Neutrophil (primary cell): Measurements from ENCODE around the gene TMTC1.
"Not testable (repeated sequence)": the region's sequence is repeated elsewhere in the genome, so short reads cannot be mapped to it uniquely, and the experiment has no call there.

ENCODE experiments used
- H3K27ac ChIP-seq: fragments of 200-600 bp; sonication (generic); 2 replicates; pipeline ENCODE4 v1.5.1; 2016; ENCODE audit warnings: mild to moderate bottlenecking, moderate library complexity
- H3K27me3 ChIP-seq: fragments of 200-600 bp; sonication (generic); 2 replicates; pipeline ENCODE4 v1.6.0; 2016; ENCODE audit warnings: mild to moderate bottlenecking
- H3K36me3 ChIP-seq: fragments of 200-600 bp; sonication (generic); 2 replicates; pipeline ENCODE4 v1.5.1; 2017
- H3K4me1 ChIP-seq, 2 experiments: fragments of 200-600 bp in 1 of 2; sonication (generic) in 1 of 2; 1 replicate in 1 of 2; 2 replicates in 1 of 2; pipeline versions ENCODE4 v1.5.1 to v1.6.1; 2013 to 2016; ENCODE audit warnings: low read depth in 1 of 2, low read length in 1 of 2, mild to moderate bottlenecking in 1 of 2, moderate library complexity in 1 of 2; ENCODE audit not compliant: control insufficient read depth in 1 of 2, insufficient read depth in 1 of 2
- H3K4me3 ChIP-seq, 2 experiments: fragments of 200-600 bp in 1 of 2; sonication (generic) in 1 of 2; 1 replicate in 1 of 2; 2 replicates in 1 of 2; pipeline ENCODE4 v1.5.1; 2013 to 2016; ENCODE audit warnings: low read depth in 1 of 2, low read length in 1 of 2, mild to moderate bottlenecking in 1 of 2, moderate library complexity in 1 of 2
- H3K9me3 ChIP-seq: fragments of 200-600 bp; sonication (generic); 2 replicates; pipeline ENCODE4 v1.5.1; 2016
- TF ChIP-seq, protein P1 (sequence below): fragments of 200-600 bp; sonication (generic); IDR thresholded peaks from 2 replicates; pipeline ENCODE4 v1.5.1; 2016; ENCODE audit warnings: antibody characterized with exemption

The TMTC1 gene

DNA sequence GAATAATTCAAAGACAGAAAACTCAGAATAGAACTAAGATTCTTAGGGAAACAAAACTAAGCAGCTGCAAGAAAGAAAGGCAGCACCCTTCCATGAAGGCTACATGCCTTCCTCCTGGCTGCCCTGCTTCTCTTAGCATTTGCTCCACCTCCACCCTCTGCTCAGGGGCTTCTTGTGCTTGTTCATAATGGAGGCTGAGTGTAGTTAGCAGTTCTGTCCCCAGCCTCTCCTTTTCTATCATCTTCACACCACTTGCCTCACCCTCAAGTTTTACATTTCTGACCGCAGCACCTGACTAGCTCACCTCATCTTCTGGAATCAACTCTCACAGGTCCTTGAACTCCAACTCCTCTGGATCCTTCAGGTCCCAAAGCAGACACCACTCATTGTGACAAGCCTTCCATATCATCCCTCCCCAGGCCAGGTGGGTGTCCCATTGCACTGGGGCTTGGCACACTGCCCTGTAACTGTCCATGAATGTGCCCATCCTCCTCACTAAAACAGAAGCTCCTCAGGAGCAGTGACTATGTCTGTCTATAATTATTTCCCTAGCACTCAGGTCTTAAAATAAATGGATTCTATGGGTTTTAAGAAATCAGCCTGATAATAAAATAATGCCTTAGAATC lies 139.1 kb downstream of the TMTC1 start:
- H3K27ac ChIP-seq, result no peak overlapping the region
- H3K36me3 ChIP-seq, result no peaks in the 10 kb centered on the region
- no peaks in the 10 kb centered on the region for H3K27me3 ChIP-seq
- no peak overlapping the region for H3K4me3 ChIP-seq
- no peaks in the 10 kb centered on the region for H3K9me3 ChIP-seq
- TF ChIP-seq, protein P1, sequence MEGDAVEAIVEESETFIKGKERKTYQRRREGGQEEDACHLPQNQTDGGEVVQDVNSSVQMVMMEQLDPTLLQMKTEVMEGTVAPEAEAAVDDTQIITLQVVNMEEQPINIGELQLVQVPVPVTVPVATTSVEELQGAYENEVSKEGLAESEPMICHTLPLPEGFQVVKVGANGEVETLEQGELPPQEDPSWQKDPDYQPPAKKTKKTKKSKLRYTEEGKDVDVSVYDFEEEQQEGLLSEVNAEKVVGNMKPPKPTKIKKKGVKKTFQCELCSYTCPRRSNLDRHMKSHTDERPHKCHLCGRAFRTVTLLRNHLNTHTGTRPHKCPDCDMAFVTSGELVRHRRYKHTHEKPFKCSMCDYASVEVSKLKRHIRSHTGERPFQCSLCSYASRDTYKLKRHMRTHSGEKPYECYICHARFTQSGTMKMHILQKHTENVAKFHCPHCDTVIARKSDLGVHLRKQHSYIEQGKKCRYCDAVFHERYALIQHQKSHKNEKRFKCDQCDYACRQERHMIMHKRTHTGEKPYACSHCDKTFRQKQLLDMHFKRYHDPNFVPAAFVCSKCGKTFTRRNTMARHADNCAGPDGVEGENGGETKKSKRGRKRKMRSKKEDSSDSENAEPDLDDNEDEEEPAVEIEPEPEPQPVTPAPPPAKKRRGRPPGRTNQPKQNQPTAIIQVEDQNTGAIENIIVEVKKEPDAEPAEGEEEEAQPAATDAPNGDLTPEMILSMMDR, result no peak
- no peaks in the 10 kb centered on the region for H3K4me1 ChIP-seq

DNA sequence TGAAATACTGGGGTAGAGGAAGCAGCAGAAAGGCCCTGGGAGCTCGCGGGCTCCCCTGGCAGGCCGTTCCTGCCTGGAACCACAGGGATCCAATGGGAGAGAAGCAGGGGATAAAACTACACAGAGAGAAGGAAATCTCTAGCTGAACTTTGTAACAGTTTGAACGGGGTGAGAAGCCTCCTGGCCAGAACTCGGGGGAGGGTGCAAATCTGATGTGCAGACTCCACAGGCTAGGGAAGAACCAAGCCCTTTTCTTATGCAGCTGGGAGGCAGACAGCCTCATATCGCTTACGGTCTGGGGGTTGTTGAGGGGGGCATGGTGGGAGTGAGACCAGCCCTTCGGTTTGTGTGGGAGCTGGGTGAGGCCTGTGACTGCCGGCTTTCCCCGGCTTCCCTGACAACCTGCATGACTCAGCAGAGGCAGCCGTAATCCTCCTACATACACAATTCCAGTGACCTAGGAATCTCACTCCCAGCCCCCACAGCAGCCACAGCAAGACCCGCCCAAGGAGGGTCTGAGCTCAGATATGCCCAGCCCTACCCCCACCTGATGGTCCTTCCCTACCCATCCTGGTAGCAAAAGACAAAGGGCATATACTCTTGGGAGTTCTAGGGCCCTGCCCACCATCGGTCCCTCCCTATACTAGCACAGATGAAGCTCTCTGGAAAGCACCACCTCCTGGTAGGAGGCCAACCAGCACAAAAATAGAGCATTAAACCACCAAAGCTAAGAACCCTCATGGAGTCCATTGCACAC lies 143.0 kb downstream of the TMTC1 start:
- no peak overlapping the region for H3K4me3 ChIP-seq
- H3K27ac ChIP-seq, result no peak overlapping the region
- no peaks in the 10 kb centered on the region for H3K27me3 ChIP-seq
- H3K4me1 ChIP-seq, result no peaks in the 10 kb centered on the region
- TF ChIP-seq, protein P1, result no peak
- H3K36me3 ChIP-seq, result no peaks in the 10 kb centered on the region
- no peaks in the 10 kb centered on the region for H3K9me3 ChIP-seq

DNA sequence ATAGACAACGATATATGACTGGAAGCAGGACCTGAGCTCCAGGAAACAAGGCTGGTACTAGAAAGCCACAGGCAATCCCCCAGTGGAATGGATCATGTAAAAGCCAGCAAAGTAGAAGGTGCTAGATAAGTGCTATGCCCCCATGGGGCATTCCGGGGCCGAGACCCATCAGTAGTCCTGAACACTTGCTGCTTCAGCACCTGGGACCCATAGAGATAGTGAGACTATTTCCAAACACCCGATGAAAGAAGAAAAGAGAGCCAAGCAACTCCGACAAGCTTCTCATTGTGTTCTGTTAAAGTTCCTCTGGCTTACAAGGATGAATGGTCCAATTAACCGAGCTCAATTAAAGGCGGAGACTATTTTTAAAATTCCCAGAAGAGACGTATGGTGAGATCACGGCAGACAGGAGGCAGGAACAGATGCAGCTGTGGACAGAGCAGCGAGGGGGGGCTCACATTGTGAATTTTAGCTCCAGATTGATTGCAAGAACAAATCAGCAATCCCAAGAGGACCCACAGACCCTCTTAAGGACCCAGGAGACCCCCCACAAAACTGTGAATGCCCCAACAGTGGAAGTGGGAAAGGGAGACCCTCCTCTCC lies 143.7 kb downstream of the TMTC1 start:
- H3K27me3 ChIP-seq, result no peaks in the 10 kb centered on the region
- no peaks in the 10 kb centered on the region for H3K36me3 ChIP-seq
- no peaks in the 10 kb centered on the region for H3K4me1 ChIP-seq
- no peaks in the 10 kb centered on the region for H3K9me3 ChIP-seq
- no peak overlapping the region for H3K27ac ChIP-seq
- TF ChIP-seq, protein P1, result no peak
- no peak overlapping the region for H3K4me3 ChIP-seq

- no peaks in the 10 kb centered on the region for H3K27me3 ChIP-seq
- H3K4me1 ChIP-seq, result no peaks in the 10 kb centered on the region
- no peaks in the 10 kb centered on the region for H3K9me3 ChIP-seq
- H3K4me3 ChIP-seq, result no peak overlapping the region
- TF ChIP-seq, protein P1, result no peak
- H3K36me3 ChIP-seq, result no peaks in the 10 kb centered on the region
- no peak overlapping the region for H3K27ac ChIP-seq
These were observed 145.2 kb downstream of the TMTC1 start for GRCh38 chr12:29638528-29638927.

DNA sequence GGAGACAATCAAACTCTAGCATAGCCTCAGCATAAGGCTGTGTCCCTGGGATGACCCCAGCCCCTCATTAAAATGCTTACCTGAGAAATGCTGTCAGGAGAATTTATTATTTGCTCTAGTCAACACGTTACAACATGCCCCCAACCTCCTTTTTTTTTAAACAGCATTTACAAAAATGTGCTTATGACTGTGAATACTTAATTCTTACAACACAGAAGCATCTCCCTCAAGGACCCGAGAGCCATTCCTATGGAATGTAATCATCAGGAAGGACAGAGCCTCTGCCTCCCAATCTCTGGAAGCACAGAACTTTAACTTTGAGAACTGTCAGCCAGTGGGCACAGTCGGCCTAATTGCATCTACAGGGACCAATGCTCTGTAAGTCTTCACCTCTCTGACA lies 149.7 kb downstream of the TMTC1 start:
- Histone ChIP-seq H3K36me3 (no peaks in the 10 kb centered on the region), H3K4me3 (no peak overlapping the region), H3K27ac (no peak overlapping the region), H3K9me3 (no peaks in the 10 kb centered on the region), H3K27me3 (no peaks in the 10 kb centered on the region), H3K4me1 (no peaks in the 10 kb centered on the region)
- TF ChIP-seq, protein P1, result no peak

DNA sequence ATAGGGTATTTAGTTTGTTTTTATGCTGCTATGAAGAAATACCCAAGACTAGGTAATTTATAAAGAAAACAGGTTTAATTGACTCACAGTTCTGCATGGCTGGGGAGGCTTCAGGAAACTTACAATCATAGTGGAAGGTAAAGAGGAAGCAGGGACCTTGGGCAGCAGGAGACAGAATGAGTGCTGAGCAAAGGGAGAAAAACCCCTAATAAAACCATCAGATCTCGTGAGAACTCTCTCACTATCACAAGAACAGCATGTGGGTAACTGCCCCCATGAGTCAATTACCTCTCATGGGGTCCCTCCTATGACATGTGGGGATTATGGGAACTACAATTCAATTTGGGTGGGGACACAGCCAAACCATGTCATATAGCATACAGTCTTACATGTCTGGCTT lies 153.6 kb downstream of the TMTC1 start:
- not testable (repeated sequence) for H3K9me3 ChIP-seq, H3K36me3 ChIP-seq, H3K27ac ChIP-seq, H3K4me1 ChIP-seq, H3K27me3 ChIP-seq, H3K4me3 ChIP-seq
